SJSA1 (cell line): ENCODE data around the gene HLA-DQA2. TPM values are rescaled to one million over a fixed set of nuclear protein-coding genes. Genes with fewer than 3 reads are reported as not detected.
"Not testable (repeated sequence)": the region's sequence is repeated elsewhere in the genome, so short reads cannot be mapped to it uniquely, and the experiment has no call there.

ENCODE experiments used
- DNase-seq, 2 experiments: peaks; one replicate each; pipeline ENCODE4 v3.0.0-alpha.2; 2015 to 2020; ENCODE audit warnings: low spot score in 2 of 2, low read depth in 1 of 2
- H3K27ac ChIP-seq: fragments of 250-450 bp; sonication (Bioruptor Pico); 2 replicates; pipeline ENCODE4 v1.5.1; 2020; ENCODE audit warnings: mild to moderate bottlenecking, moderate library complexity
- H3K27me3 ChIP-seq: fragments of 250-450 bp; sonication (Bioruptor Pico); replicated peaks from 2 replicates; pipeline ENCODE4 v1.5.1; 2020; ENCODE audit warnings: mild to moderate bottlenecking, moderate library complexity
- H3K36me3 ChIP-seq: fragments of 250-450 bp; sonication (Bioruptor Pico); 2 replicates; pipeline ENCODE4 v1.5.1; 2020; ENCODE audit warnings: mild to moderate bottlenecking
- H3K4me1 ChIP-seq: fragments of 250-450 bp; sonication (Bioruptor Pico); replicated peaks from 2 replicates; pipeline ENCODE4 v1.6.1; 2021; ENCODE audit warnings: mild to moderate bottlenecking
- H3K4me3 ChIP-seq: fragments of 250-450 bp; sonication (Bioruptor Pico); 2 replicates; pipeline ENCODE4 v1.5.1; 2020; ENCODE audit warnings: mild to moderate bottlenecking
- H3K9me3 ChIP-seq: fragments of 250-450 bp; sonication (Bioruptor Pico); replicated peaks from 2 replicates; pipeline ENCODE4 v1.5.1; 2020; ENCODE audit warnings: mild to moderate bottlenecking
- total RNA-seq: library from RNA; depleted of rRNA; stranded (reverse); fragments of >200 nt; shearing (Covaris generic); gene quantifications from 2 replicates; pipeline ENCODE4 v1.2.3, GENCODE V29; 2014; rRNA removed

Gene HLA-DQA2
- total RNA-seq = not detected in 2 replicates

DNA sequence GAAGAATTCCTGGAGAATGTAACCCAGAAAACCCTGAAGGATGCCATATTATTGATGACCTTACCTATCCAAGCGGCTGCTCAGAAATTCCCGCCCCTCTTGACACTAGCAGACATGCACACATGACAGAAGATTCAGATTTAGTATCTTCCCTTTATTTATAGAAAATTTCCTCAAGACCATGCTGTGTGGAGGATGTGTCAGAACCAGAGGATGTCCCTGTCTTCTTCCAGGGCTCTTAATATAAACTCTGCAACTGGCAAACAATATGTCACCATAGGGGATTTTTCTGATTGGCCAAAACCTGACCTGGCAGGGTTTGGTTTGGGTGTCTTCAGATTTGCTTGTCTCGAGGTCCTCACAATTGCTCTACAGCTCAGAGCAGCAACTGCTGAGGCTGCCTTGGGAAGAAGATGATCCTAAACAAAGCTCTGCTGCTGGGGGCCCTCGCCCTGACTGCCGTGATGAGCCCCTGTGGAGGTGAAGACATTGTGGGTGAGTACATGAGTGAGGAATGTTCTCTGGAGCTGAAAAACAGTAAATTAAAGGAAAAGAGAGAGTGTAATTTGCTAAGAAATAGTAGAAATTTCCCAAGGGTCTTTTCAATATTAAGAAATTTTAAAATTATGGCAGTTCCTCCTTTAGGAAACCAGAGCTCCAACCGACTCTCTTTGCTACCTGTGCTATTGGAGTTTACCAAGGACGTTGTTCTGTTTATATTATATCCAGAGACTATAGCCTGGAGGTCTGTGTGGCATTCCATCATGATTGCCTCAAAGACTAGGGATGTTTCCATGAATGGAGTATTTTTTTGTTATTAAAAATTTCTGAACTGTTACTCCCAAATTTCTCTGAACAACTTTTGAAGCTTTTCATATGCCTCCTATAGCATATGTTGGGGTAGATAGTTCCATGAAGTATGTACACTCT lies at the start of gene HLA-DQA2:
TSS of gene HLA-DQA2 (plus strand) at position 361 of the 930 bp plus-strand sequence. CDS start at position 414, 53 bp downstream.
- DNase-seq = no peak
- Histone ChIP-seq H3K27me3 (peaks cover 30% of the 10 kb centered on the region; the same call in 1 of the 2 replicates), H3K9me3 (no peaks in the 10 kb centered on the region), H3K36me3 (no peaks in the 10 kb centered on the region), H3K4me1 (no peaks in the 10 kb centered on the region), H3K4me3 (no peak within 1 kb of the TSS), H3K27ac (no peak within 1 kb of the TSS)

GRCh38 chr6:32692019-32692418 lies 49.2 kb upstream of the HLA-DQA2 start:
- Histone ChIP-seq H3K4me1 (no peaks in the 10 kb centered on the region), H3K27ac (no peak overlapping the region), H3K4me3 (no peak overlapping the region), H3K9me3 (no peaks in the 10 kb centered on the region), H3K27me3 (peaks cover 9% of the 10 kb centered on the region), H3K36me3 (no peaks in the 10 kb centered on the region)
- no peak for DNase-seq

DNA sequence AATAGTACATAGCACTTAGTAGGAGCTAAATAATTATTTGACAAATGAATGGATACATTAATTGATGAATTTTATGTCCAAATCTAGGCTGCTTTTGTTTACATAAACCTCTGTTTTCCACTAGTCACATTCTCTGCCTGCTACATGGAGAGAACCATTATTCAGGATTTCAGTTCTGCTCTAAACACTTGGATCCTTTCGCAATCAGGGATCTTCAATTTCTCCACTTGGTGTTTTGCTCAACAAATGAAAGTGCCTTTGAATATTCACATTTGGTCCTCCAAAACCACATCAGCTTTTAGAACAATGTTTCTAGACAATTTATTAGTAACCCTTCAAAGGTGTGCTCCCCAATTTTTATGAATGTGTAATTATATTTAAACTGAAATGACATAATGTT lies 44.2 kb upstream of the HLA-DQA2 start:
- Histone ChIP-seq H3K4me3 (no peak overlapping the region), H3K4me1 (no peaks in the 10 kb centered on the region), H3K36me3 (no peaks in the 10 kb centered on the region), H3K27ac (no peak overlapping the region), H3K9me3 (no peaks in the 10 kb centered on the region), H3K27me3 (peaks cover 5% of the 10 kb centered on the region; the same call in 1 of the 2 replicates)
- DNase-seq = no peak

DNA sequence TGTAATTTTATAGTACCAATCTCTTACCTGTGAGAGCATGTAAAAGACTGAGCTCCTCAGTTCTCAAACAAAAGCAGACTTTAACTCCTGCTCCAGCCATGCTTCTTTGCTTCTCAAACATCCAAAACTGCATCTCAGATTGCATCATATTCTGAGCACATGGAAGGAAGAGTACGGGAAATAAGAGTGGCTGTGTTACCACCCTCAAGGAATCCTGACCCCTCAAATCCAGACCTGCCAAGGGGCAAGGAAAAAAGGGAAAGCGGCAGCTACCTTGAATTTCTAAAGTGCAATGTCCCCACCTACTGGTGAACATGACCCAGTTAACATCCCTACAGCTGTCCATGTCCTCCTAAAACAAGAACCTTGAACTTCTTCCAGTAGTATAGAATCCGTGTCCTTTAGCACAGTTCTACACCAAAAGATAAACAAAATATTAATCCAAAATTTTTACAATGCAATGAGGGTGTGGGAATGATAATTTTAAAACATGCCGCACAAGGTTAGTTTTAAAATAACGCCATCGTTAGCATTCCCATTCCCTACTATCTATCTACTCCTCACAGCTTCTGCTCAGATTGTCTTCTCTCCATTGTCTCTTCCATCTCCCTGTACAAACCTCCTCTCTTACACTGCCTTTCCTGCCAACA lies 40.7 kb upstream of the HLA-DQA2 start:
- peaks cover 5% of the 10 kb centered on the region; the same call in 1 of the 2 replicates for H3K27me3 ChIP-seq
- no peaks in the 10 kb centered on the region for H3K9me3 ChIP-seq
- peak in 1 of 2 experiments; percentile 35 for DNase-seq
- H3K4me1 ChIP-seq = no peaks in the 10 kb centered on the region
- H3K4me3 ChIP-seq = no peak overlapping the region
- H3K27ac ChIP-seq = no peak overlapping the region
- no peaks in the 10 kb centered on the region for H3K36me3 ChIP-seq

- Histone ChIP-seq H3K4me1 (no peaks in the 10 kb centered on the region), H3K9me3 (no peaks in the 10 kb centered on the region), H3K4me3 (no peak overlapping the region), H3K27me3 (peaks cover 5% of the 10 kb centered on the region; the same call in 1 of the 2 replicates), H3K27ac (no peak overlapping the region), H3K36me3 (no peaks in the 10 kb centered on the region)
- DNase-seq = no peak
Measured at GRCh38 chr6:32703347-32703746, 37.8 kb upstream of the HLA-DQA2 start.

GRCh38 chr6:32705164-32705563 lies 36.0 kb upstream of the HLA-DQA2 start:
- not testable (repeated sequence) for H3K27me3 ChIP-seq, H3K36me3 ChIP-seq, H3K9me3 ChIP-seq, H3K4me3 ChIP-seq, H3K4me1 ChIP-seq, DNase-seq, H3K27ac ChIP-seq

- no peaks in the 10 kb centered on the region for H3K9me3 ChIP-seq
- H3K4me1 ChIP-seq = no peaks in the 10 kb centered on the region
- H3K36me3 ChIP-seq = no peaks in the 10 kb centered on the region
- peaks cover 12% of the 10 kb centered on the region; the same call in 1 of the 2 replicates for H3K27me3 ChIP-seq
- H3K27ac ChIP-seq = no peak overlapping the region
- no peak overlapping the region for H3K4me3 ChIP-seq
- no peak for DNase-seq
Measured at GRCh38 chr6:32709625-32710024, 31.6 kb upstream of the HLA-DQA2 start.

- Histone ChIP-seq H3K27me3 (peaks cover 20% of the 10 kb centered on the region), H3K4me3 (no peak overlapping the region), H3K36me3 (no peaks in the 10 kb centered on the region), H3K4me1 (no peaks in the 10 kb centered on the region), H3K27ac (no peak overlapping the region), H3K9me3 (no peaks in the 10 kb centered on the region)
- DNase-seq = no peak
Measured at GRCh38 chr6:32713241-32713640, 27.9 kb upstream of the HLA-DQA2 start.

DNA sequence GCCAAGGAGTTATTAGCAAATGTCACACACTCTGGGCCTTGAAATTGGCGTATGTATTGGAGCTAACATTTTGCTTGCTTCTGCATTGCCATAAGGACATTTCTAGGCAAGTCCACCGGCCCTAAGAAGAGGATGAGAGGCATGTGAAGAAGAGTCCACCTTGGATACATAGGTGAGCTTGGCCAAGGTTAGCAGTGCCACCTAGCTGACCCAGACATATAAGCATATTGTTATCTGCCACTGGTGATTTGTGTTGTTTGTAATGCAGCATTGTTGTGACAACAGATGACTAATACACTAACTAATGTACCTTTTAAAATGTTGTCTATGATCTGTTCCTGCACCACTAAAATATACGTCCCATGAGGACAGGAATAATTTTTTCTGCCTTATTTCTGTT lies 24.8 kb upstream of the HLA-DQA2 start:
- Histone ChIP-seq H3K27ac (no peak overlapping the region), H3K36me3 (no peaks in the 10 kb centered on the region), H3K27me3 (peaks cover 22% of the 10 kb centered on the region), H3K9me3 (no peaks in the 10 kb centered on the region), H3K4me3 (no peak overlapping the region), H3K4me1 (no peaks in the 10 kb centered on the region)
- no peak for DNase-seq

DNA sequence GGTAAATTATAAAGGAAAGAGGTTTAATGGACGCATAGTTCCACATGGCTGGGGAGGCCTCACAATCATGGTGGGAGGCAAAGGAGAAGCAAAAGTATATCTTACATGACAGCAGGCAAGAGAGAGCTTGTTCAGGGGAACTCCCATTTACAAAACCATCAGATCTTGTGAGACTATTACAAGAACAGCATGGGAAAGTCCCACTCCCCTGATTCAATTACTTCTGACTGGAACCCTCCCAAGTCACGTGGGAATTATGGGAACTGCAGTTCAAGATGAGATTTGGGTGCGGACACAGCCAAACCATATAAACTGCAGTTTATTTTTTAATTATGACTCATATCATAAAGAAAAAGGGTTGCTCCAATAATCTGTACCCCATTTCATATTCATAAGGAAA lies 22.3 kb upstream of the HLA-DQA2 start:
- peaks cover 17% of the 10 kb centered on the region for H3K27me3 ChIP-seq
- H3K36me3 ChIP-seq = no peaks in the 10 kb centered on the region
- H3K27ac ChIP-seq = no peak overlapping the region
- no peaks in the 10 kb centered on the region for H3K9me3 ChIP-seq
- H3K4me1 ChIP-seq = no peaks in the 10 kb centered on the region
- DNase-seq = no peak
- no peak overlapping the region for H3K4me3 ChIP-seq

DNA sequence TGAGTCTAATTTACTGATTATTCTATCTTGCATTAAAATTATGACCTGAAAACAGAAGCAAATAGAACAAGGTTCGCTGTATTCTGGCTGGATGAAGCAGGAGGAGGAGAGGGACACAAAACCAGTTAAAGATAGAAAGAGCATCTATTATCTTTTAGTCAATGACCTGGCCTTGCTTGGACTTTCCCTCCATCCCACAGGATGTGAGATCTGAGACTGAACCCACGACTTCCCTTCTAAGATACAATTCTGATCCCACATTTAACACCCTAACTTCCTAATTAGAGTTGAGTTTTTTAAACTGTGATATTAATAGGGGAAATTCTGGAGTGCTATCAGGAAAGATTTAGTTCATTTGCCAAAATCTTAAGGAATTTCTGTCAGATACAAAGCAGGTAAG lies 3.1 kb upstream of the HLA-DQA2 start:
- Histone ChIP-seq H3K36me3 (no peaks in the 10 kb centered on the region), H3K27me3 (peaks cover 17% of the 10 kb centered on the region; the same call in 1 of the 2 replicates), H3K27ac (no peak overlapping the region), H3K4me3 (no peak overlapping the region), H3K4me1 (no peaks in the 10 kb centered on the region), H3K9me3 (no peaks in the 10 kb centered on the region)
- DNase-seq = no peak

GRCh38 chr6:32742374-32742773 lies 1.2 kb downstream of the HLA-DQA2 start:
- DNase-seq = no peak
- H3K36me3 ChIP-seq = no peaks in the 10 kb centered on the region

GRCh38 chr6:32744776-32745175 lies 3.6 kb downstream of the HLA-DQA2 start:
- Histone ChIP-seq H3K27me3 (peaks cover 23% of the 10 kb centered on the region; the same call in 1 of the 2 replicates), H3K36me3 (no peaks in the 10 kb centered on the region), H3K9me3 (no peaks in the 10 kb centered on the region), H3K27ac (no peak overlapping the region), H3K4me1 (no peaks in the 10 kb centered on the region), H3K4me3 (no peak overlapping the region)
- no peak for DNase-seq

More at GRCh38 chr6:32742374-32742773, 1.2 kb downstream of the HLA-DQA2 start:
- Histone ChIP-seq H3K9me3 (no peaks in the 10 kb centered on the region), H3K4me3 (no peak overlapping the region), H3K4me1 (no peaks in the 10 kb centered on the region), H3K27me3 (peaks cover 30% of the 10 kb centered on the region; the same call in 1 of the 2 replicates), H3K27ac (no peak overlapping the region)

GRCh38 chr6:32745649-32746048 lies 4.5 kb downstream of the HLA-DQA2 start:
- not testable (repeated sequence) for H3K27ac ChIP-seq, DNase-seq, H3K4me1 ChIP-seq, H3K9me3 ChIP-seq, H3K4me3 ChIP-seq, H3K36me3 ChIP-seq
- H3K27me3 ChIP-seq = peaks cover 22% of the 10 kb centered on the region; the same call in 1 of the 2 replicates
